NCI-H1417 (cell line): ENCODE results near the gene RFT1.

Source experiments
- DNase-seq, 3 experiments: peaks; one replicate each; lab custom pipeline; 2025; lab: John Stamatoyannopoulos, UW

RFT1 gene

GRCh38 chr3:53130179-53131061 is at the start of gene RFT1:
RFT1 (minus strand) TSS chr3:53130435; CDS start chr3:53130400, 35 bp downstream.
- peak; percentile 87 to 94 (median 88) for DNase-seq

- no peak for DNase-seq
These were observed 49.3 kb upstream of the RFT1 start for GRCh38 chr3:53179580-53179979.

GRCh38 chr3:53178246-53178645 is 48.0 kb upstream of the RFT1 start:
- DNase-seq: no peak

GRCh38 chr3:53175613-53176540 is 45.6 kb upstream of the RFT1 start:
- DNase-seq: no peak

- no peak for DNase-seq
These were observed 44.4 kb upstream of the RFT1 start for GRCh38 chr3:53174346-53175250.

GRCh38 chr3:53173107-53173506 is 42.9 kb upstream of the RFT1 start:
- no peak for DNase-seq

GRCh38 chr3:53171827-53172505 is 41.7 kb upstream of the RFT1 start:
- DNase-seq: peak in 1 of 3 experiments; percentile 3

- DNase-seq: no peak
These were observed 40.8 kb upstream of the RFT1 start for GRCh38 chr3:53171064-53171418.

GRCh38 chr3:53170325-53171063 is 40.3 kb upstream of the RFT1 start:
- DNase-seq: peak in 1 of 3 experiments; percentile 2

- DNase-seq: no peak
These were observed 39.6 kb upstream of the RFT1 start for GRCh38 chr3:53169832-53170324.

- no peak for DNase-seq
These were observed 39.0 kb upstream of the RFT1 start for GRCh38 chr3:53169045-53169831.

- no peak for DNase-seq
These were observed 38.1 kb upstream of the RFT1 start for GRCh38 chr3:53168175-53168923.

GRCh38 chr3:53167418-53168174 is 37.4 kb upstream of the RFT1 start:
- no peak for DNase-seq

GRCh38 chr3:53166781-53167291 is 36.6 kb upstream of the RFT1 start:
- no peak for DNase-seq

- no peak for DNase-seq
These were observed 36.0 kb upstream of the RFT1 start for GRCh38 chr3:53166206-53166605.

- no peak for DNase-seq
These were observed 34.7 kb upstream of the RFT1 start for GRCh38 chr3:53164911-53165310.
